ENCODE measurements around the gene SMC3.
A peak's percentile ranks its signal among the peaks of the same experiment; 100 is the strongest.

DNA sequence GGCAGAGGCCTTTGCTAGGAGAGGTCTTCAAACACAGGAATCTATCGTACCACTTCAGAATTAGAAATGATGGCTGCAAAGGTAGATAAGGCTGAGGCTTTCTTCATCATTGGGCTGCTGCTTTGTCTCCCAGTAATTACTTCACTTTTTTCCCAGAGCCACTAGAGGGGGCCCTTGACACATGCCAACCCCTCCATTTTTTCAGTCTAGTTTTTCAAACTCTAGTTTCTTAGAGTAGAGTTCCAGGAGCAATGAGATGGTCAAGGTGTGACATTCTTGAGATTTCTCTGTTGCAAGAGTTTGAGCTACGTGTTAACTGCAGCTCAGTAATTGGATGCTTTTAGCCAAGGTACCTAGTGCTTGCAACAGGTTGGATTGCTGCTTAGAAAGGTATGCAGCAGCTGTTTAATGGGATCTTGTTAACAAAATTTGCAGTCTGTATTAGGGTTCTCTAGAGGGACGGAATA is 42.8 kb downstream of the SMC3 start:
- TF ChIP-seq POLR2A (IDR thresholded peaks at IDR 0.05) = no peak
- TF ChIP-seq, protein P1, sequence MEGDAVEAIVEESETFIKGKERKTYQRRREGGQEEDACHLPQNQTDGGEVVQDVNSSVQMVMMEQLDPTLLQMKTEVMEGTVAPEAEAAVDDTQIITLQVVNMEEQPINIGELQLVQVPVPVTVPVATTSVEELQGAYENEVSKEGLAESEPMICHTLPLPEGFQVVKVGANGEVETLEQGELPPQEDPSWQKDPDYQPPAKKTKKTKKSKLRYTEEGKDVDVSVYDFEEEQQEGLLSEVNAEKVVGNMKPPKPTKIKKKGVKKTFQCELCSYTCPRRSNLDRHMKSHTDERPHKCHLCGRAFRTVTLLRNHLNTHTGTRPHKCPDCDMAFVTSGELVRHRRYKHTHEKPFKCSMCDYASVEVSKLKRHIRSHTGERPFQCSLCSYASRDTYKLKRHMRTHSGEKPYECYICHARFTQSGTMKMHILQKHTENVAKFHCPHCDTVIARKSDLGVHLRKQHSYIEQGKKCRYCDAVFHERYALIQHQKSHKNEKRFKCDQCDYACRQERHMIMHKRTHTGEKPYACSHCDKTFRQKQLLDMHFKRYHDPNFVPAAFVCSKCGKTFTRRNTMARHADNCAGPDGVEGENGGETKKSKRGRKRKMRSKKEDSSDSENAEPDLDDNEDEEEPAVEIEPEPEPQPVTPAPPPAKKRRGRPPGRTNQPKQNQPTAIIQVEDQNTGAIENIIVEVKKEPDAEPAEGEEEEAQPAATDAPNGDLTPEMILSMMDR (IDR thresholded peaks at IDR 0.05) = peak; percentile 70 to 85 (median 81)

Measured in right lobe of liver (tissue), 4 donors.